Osteoblast (primary cell): ENCODE data around the gene ARMC12. TPM values are rescaled to one million over a fixed set of nuclear protein-coding genes. Genes with fewer than 3 reads are reported as not detected.
"Not testable (repeated sequence)": the region's sequence is repeated elsewhere in the genome, so short reads cannot be mapped to it uniquely, and the experiment has no call there.

ENCODE experiments used
- DNase-seq: peaks from one replicate; pipeline ENCODE4 v3.0.0; 2011; ENCODE audit warnings: low spot score, mixed read lengths; ENCODE audit not compliant: insufficient read length; ENCODE audit errors: missing footprints
- H2AFZ ChIP-seq: 2 replicates; pipeline ENCODE4 v1.6.0; 2011; ENCODE audit warnings: mild to moderate bottlenecking, low read length
- H3K27ac ChIP-seq: 2 replicates; pipeline ENCODE4 v1.5.1; 2011; ENCODE audit warnings: mild to moderate bottlenecking, low read depth, low read length, moderate library complexity
- H3K27me3 ChIP-seq: 2 replicates; pipeline ENCODE4 v1.6.0; 2012; ENCODE audit warnings: mild to moderate bottlenecking, control low read depth, inconsistent platforms, low read length, moderate library complexity; ENCODE audit not compliant: insufficient read depth
- H3K36me3 ChIP-seq: 2 replicates; pipeline ENCODE4 v1.5.1; 2011; ENCODE audit warnings: mild to moderate bottlenecking, low read length, control low read depth, moderate library complexity; ENCODE audit not compliant: insufficient read depth
- H3K4me1 ChIP-seq: 2 replicates; pipeline ENCODE4 v1.5.1; 2011; ENCODE audit warnings: mild to moderate bottlenecking, low read length, control low read depth, moderate library complexity; ENCODE audit not compliant: insufficient read depth
- H3K4me2 ChIP-seq: 2 replicates; pipeline ENCODE4 v1.6.0; 2011; ENCODE audit warnings: mild to moderate bottlenecking, low read length; ENCODE audit not compliant: insufficient read depth
- H3K4me3 ChIP-seq: fragments of 200-600 bp; sonication (generic); 3 replicates; pipeline ENCODE4 v1.5.1; 2012; ENCODE audit warnings: mild to moderate bottlenecking, low read length, inconsistent platforms; ENCODE audit not compliant: insufficient read depth
- H3K79me2 ChIP-seq: 2 replicates; pipeline ENCODE4 v1.6.0; 2012; ENCODE audit warnings: mild to moderate bottlenecking, low read length, control low read depth, inconsistent platforms; ENCODE audit not compliant: insufficient read depth
- H3K9me3 ChIP-seq: 2 replicates; pipeline ENCODE4 v1.5.1; 2011; ENCODE audit warnings: low read depth, low read length, control low read depth
- H4K20me1 ChIP-seq: 2 replicates; pipeline ENCODE4 v1.6.0; 2012; ENCODE audit warnings: mild to moderate bottlenecking, low read length, control low read depth; ENCODE audit not compliant: insufficient read depth
- total RNA-seq: library from RNA; depleted of rRNA; stranded (reverse); fragments of >200 nt; gene quantifications from 2 replicates; pipeline ENCODE4 v1.2.3, GENCODE V29; 2012
- TF ChIP-seq, protein P1 (sequence below): IDR thresholded peaks from 2 replicates; pipeline ENCODE4 v1.5.1; 2011; ENCODE audit warnings: mild to moderate bottlenecking, low read depth, low read length, moderate library complexity; ENCODE audit errors: extremely low read depth

Gene ARMC12
- total RNA-seq, 1 donor, result 0.36 TPM

- Histone ChIP-seq H3K36me3 (no peaks in the 10 kb centered on the region), H3K9me3 (peaks cover 5% of the 10 kb centered on the region)
These were observed 46.3 kb upstream of the ARMC12 start for GRCh38 chr6:35690484-35690883.

DNA sequence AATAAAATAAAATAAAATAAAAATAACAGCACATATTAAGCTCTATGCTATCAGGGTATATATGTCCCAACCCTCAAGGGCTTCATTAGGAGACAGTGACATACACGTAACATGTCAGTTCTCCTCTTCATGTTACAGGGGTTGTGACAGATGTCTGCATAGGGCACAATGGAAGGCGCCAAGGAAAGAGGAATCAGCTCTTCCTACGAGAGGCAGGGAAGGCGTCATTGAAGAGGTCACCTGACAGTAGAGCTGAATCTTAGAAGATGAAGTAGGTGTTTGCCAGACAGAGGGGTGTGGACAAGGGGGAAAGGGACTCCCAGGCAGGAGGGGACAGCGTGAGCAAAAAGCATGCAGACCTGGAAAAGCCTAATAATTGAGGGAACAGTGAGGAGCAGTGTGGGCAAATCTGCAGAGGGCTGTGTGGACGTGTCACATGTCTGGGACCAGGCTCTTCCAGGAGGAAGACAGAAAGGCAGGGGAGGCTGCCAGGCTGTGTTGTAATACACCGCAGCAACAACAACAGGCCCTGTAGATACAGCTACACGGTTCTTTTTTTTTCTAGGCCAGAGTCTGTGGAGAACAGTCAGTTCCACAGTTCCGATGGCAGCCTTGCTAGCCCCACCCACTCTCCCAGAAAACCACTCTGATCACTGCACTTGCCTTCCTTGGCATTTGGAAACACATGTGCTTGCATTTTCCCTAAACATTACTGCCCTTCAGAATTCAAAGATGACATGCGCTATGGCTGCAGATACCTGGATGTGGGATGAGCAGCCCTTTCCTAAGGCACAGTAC is 45.6 kb upstream of the ARMC12 start:
- H3K79me2 ChIP-seq, result peaks cover 15% of the 10 kb centered on the region
- no peaks in the 10 kb centered on the region for H3K36me3 ChIP-seq
- H3K4me2 ChIP-seq, result no peak overlapping the region
- H3K27me3 ChIP-seq, result no peaks in the 10 kb centered on the region
- H3K4me3 ChIP-seq, result no peak overlapping the region
- no peak overlapping the region for H3K27ac ChIP-seq
- peaks cover 5% of the 10 kb centered on the region for H3K4me1 ChIP-seq
- TF ChIP-seq, protein P1, sequence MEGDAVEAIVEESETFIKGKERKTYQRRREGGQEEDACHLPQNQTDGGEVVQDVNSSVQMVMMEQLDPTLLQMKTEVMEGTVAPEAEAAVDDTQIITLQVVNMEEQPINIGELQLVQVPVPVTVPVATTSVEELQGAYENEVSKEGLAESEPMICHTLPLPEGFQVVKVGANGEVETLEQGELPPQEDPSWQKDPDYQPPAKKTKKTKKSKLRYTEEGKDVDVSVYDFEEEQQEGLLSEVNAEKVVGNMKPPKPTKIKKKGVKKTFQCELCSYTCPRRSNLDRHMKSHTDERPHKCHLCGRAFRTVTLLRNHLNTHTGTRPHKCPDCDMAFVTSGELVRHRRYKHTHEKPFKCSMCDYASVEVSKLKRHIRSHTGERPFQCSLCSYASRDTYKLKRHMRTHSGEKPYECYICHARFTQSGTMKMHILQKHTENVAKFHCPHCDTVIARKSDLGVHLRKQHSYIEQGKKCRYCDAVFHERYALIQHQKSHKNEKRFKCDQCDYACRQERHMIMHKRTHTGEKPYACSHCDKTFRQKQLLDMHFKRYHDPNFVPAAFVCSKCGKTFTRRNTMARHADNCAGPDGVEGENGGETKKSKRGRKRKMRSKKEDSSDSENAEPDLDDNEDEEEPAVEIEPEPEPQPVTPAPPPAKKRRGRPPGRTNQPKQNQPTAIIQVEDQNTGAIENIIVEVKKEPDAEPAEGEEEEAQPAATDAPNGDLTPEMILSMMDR, result no peak
- H4K20me1 ChIP-seq, result no peaks in the 10 kb centered on the region
- peak; percentile 79 for DNase-seq
- peaks cover 5% of the 10 kb centered on the region for H3K9me3 ChIP-seq
- H2AFZ ChIP-seq, result peak overlapping the region; percentile 88

More at GRCh38 chr6:35690484-35690883, 46.3 kb upstream of the ARMC12 start:
- no peaks in the 10 kb centered on the region for H4K20me1 ChIP-seq
- H3K4me1 ChIP-seq, result peaks cover 5% of the 10 kb centered on the region
- TF ChIP-seq, protein P1, result no peak
- H3K4me3 ChIP-seq, result no peak overlapping the region
- no peaks in the 10 kb centered on the region for H3K27me3 ChIP-seq
- H3K27ac ChIP-seq, result no peak overlapping the region
- DNase-seq, result no peak
- no peak overlapping the region for H3K4me2 ChIP-seq
- H3K79me2 ChIP-seq, result peaks cover 21% of the 10 kb centered on the region
- no peak overlapping the region for H2AFZ ChIP-seq

DNA sequence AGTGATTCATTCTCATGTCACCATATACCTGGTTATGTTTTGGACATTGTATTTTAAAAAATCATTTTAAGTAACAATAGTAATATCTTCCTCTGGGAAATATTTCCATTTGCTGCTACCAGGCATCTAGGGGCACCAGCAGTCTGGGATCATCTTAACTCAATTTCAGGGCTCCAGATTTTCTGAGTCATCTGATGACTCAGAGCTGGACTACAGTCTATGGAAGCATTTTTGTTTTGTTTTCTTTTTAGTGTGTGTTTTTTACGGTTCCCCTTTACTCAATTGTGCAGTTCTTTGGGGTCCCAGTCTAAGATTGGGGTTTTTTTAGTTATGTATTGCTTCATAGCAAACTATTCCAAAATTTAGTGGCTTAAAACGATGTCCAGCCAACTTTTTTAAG is 42.4 kb upstream of the ARMC12 start:
- Histone ChIP-seq H4K20me1 (no peaks in the 10 kb centered on the region), H3K4me3 (no peak overlapping the region), H3K27ac (no peak overlapping the region), H3K36me3 (no peaks in the 10 kb centered on the region), H3K4me1 (no peaks in the 10 kb centered on the region), H3K9me3 (peaks cover 5% of the 10 kb centered on the region), H2AFZ (no peak overlapping the region), H3K4me2 (no peak overlapping the region), H3K79me2 (no peaks in the 10 kb centered on the region), H3K27me3 (no peaks in the 10 kb centered on the region)
- TF ChIP-seq, protein P1, result no peak
- DNase-seq, result peak; percentile 37

GRCh38 chr6:35698430-35698829 is 38.4 kb upstream of the ARMC12 start:
- DNase-seq, H3K4me2 ChIP-seq, H2AFZ ChIP-seq, H3K27me3 ChIP-seq, H3K36me3 ChIP-seq, H3K79me2 ChIP-seq, H3K4me1 ChIP-seq, H3K9me3 ChIP-seq, H3K27ac ChIP-seq, H3K4me3 ChIP-seq, H4K20me1 ChIP-seq: not testable (repeated sequence)
